ENCODE results near the gene SRPRB.

DNA sequence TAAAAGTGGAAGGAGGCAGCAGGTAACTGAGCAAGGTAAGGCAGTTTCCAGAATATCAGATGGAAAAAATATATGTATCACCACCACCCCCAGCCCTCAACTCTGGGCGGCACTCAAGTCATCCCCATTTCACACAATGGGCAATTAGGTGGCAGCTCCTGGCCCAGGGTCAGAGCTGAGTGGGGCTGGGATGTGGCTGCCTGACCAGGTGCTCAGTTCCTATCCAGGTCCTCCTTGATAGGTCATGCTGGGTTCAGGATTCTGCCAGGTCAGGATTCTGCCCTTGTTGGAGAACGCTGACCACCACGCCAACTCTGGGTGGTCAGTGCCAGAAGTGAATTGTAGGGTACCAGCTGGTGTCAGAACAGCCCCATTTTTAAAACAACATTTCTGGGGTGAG, 60.5 kb downstream of the SRPRB start:
- TF ChIP-seq, protein P1, sequence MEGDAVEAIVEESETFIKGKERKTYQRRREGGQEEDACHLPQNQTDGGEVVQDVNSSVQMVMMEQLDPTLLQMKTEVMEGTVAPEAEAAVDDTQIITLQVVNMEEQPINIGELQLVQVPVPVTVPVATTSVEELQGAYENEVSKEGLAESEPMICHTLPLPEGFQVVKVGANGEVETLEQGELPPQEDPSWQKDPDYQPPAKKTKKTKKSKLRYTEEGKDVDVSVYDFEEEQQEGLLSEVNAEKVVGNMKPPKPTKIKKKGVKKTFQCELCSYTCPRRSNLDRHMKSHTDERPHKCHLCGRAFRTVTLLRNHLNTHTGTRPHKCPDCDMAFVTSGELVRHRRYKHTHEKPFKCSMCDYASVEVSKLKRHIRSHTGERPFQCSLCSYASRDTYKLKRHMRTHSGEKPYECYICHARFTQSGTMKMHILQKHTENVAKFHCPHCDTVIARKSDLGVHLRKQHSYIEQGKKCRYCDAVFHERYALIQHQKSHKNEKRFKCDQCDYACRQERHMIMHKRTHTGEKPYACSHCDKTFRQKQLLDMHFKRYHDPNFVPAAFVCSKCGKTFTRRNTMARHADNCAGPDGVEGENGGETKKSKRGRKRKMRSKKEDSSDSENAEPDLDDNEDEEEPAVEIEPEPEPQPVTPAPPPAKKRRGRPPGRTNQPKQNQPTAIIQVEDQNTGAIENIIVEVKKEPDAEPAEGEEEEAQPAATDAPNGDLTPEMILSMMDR (IDR thresholded peaks at IDR 0.05) = no peak
- no peak for TF ChIP-seq POLR2A (IDR thresholded peaks at IDR 0.05)
- TF ChIP-seq EP300 (IDR thresholded peaks at IDR 0.05) = no peak
